OCI-LY7 (cell line): ENCODE data around the gene SMPD2.

Source experiments
- CTCF ChIP-seq: fragments of 200-600 bp; sonication (generic); conservative IDR thresholded peaks from 2 replicates; pipeline ENCODE4 v1.5.1; 2014; ENCODE audit warnings: mild to moderate bottlenecking, antibody characterized with exemption, low read length, moderate library complexity, mixed read lengths
- EZH2phosphoT487 ChIP-seq: fragments of 200-600 bp; sonication (generic); IDR thresholded peaks from 2 replicates; pipeline ENCODE4 v1.6.1; 2018; ENCODE audit warnings: low read depth, borderline replicate concordance, mild to moderate bottlenecking, mixed run types, antibody characterized with exemption, low read length, moderate library complexity, mixed read lengths

- TF ChIP-seq CTCF (no peak), EZH2phosphoT487 (no peak)
These were observed 17.1 kb downstream of the SMPD2 start for GRCh38 chr6:109457562-109457996.
